HG02798 (cell line): Measurements from ENCODE around the gene MMP28.

Source experiments
- ATAC-seq: cut with Tn5 transposase; IDR thresholded peaks from one replicate; pipeline ENCODE4 v1.9.1; 2021; ENCODE audit warnings: mild to moderate bottlenecking; ENCODE audit not compliant: unreplicated experiment, poor library complexity

MMP28 gene

GRCh38 chr17:35795007-35795870 is at the start of gene MMP28:
Gene MMP28, minus strand, starts transcription at chr17:35795641. Its CDS starts 264 bp downstream, at chr17:35795377.
- no peak for ATAC-seq

- no peak for ATAC-seq
Observed at GRCh38 chr17:35844547-35844946, 49.1 kb upstream of the MMP28 start.

GRCh38 chr17:35843698-35844097 is 48.3 kb upstream of the MMP28 start:
- no peak for ATAC-seq

GRCh38 chr17:35842239-35842638 is 46.8 kb upstream of the MMP28 start:
- ATAC-seq: no peak

GRCh38 chr17:35841505-35841904 is 46.1 kb upstream of the MMP28 start:
- ATAC-seq: no peak

- no peak for ATAC-seq
Observed at GRCh38 chr17:35841101-35841500, 45.7 kb upstream of the MMP28 start.

- ATAC-seq: no peak
Observed at GRCh38 chr17:35825206-35825605, 29.8 kb upstream of the MMP28 start.

GRCh38 chr17:35821308-35821707 is 25.9 kb upstream of the MMP28 start:
- ATAC-seq: no peak

- no peak for ATAC-seq
Observed at GRCh38 chr17:35819455-35819854, 24.0 kb upstream of the MMP28 start.

- no peak for ATAC-seq
Observed at GRCh38 chr17:35817196-35817595, 21.8 kb upstream of the MMP28 start.

- ATAC-seq: no peak
Observed at GRCh38 chr17:35816723-35817122, 21.3 kb upstream of the MMP28 start.

- ATAC-seq: no peak
Observed at GRCh38 chr17:35812456-35812855, 17.0 kb upstream of the MMP28 start.

GRCh38 chr17:35811759-35812158 is 16.3 kb upstream of the MMP28 start:
- ATAC-seq: no peak

GRCh38 chr17:35809855-35810461 is 14.5 kb upstream of the MMP28 start:
- no peak for ATAC-seq

- ATAC-seq: peak; percentile 94
Observed at GRCh38 chr17:35808962-35809854, 13.8 kb upstream of the MMP28 start, which contains the start of gene TAF15. Gene TAF15, plus strand, starts transcription at chr17:35809484. Its CDS starts 86 bp downstream, at chr17:35809570.

- no peak for ATAC-seq
Observed at GRCh38 chr17:35808240-35808961, 13.0 kb upstream of the MMP28 start.

GRCh38 chr17:35807371-35808144 is 12.1 kb upstream of the MMP28 start:
- ATAC-seq: no peak

GRCh38 chr17:35804658-35805192 is 9.3 kb upstream of the MMP28 start:
- ATAC-seq: no peak
